Sigmoid colon (tissue), 7 donors: Measurements from ENCODE around the gene RAB3D. TPM values are rescaled to one million over a fixed set of nuclear protein-coding genes. Genes with fewer than 3 reads are reported as not detected.

Source experiments
- DNase-seq: peaks from one replicate; pipeline ENCODE4 v3.0.0-alpha.2; 2019
- H3K27ac ChIP-seq, 4 donors: fragments of 200-600 bp; sonication (generic); one replicate each; pipeline ENCODE4 v1.5.1; 2016 to 2019; ENCODE audit warnings: mild to moderate bottlenecking in 1 of 4
- H3K27me3 ChIP-seq, 3 donors: fragments of 200-600 bp; sonication (generic); one replicate each; pipeline ENCODE4 v1.5.1; 2019; ENCODE audit warnings: mild to moderate bottlenecking in 1 of 3
- H3K36me3 ChIP-seq, 4 donors: fragments of 200-600 bp; sonication (generic); one replicate each; pipeline ENCODE4 v1.5.1; 2016 to 2019
- H3K4me1 ChIP-seq, 4 donors: fragments of 200-600 bp; sonication (generic); one replicate each; pipeline ENCODE4 v1.5.1; 2017 to 2019
- H3K4me3 ChIP-seq, 4 donors: fragments of 200-600 bp; sonication (generic); one replicate each; pipeline ENCODE4 v1.5.1; 2017 to 2019; ENCODE audit warnings: mild to moderate bottlenecking in 2 of 4, moderate library complexity in 1 of 4
- H3K9me3 ChIP-seq, 4 donors: fragments of 200-600 bp in 3 of 4; sonication (generic) in 3 of 4; one replicate each; pipeline versions ENCODE4 v1.5.1 to v1.6.1; 2013 to 2019
- EP300 ChIP-seq, 4 donors: sonication (generic); formaldehyde crosslinking; IDR thresholded peaks; one replicate each; pipeline ENCODE4 v1.6.1; 2017; ENCODE audit warnings: antibody characterized with exemption in 4 of 4
- POLR2A ChIP-seq, 2 donors: fragments of 450-650 bp; IDR thresholded peaks; one replicate each; pipeline ENCODE4 v1.6.1; 2016; ENCODE audit warnings: antibody characterized with exemption in 2 of 2, mild to moderate bottlenecking in 2 of 2, moderate library complexity in 2 of 2
- POLR2AphosphoS5 ChIP-seq, 4 donors: sonication (generic); formaldehyde crosslinking; IDR thresholded peaks; one replicate each; pipeline ENCODE4 v1.6.1; 2017; ENCODE audit warnings: antibody characterized with exemption in 4 of 4
- WGBS, 2 donors: extraction: QIAGEN DNeasy Blood & Tissue Kit; methylation state at CpG; one replicate each; pipeline ENCODE4 v1.1.7; 2013; 5-methylcytosine and 5-hydroxymethylcytosine counted together
- intact Hi-C: fragments of 100-400 bp; cut with DNase I; formaldehyde crosslinking; loops from one replicate; pipeline ENCODE4 v1.15.1; 2023
- polyA plus RNA-seq, 3 donors: library from polyadenylated mRNA; stranded (reverse); fragments of 200-250 nt; gene quantifications; one replicate each; pipeline ENCODE4 v1.2.3, GENCODE V29; 2013
- total RNA-seq, 4 donors: library from RNA; depleted of rRNA; stranded (reverse); fragments of >200 nt; gene quantifications; one replicate each; pipeline ENCODE4 v1.1.0, GENCODE V29; 2016
- TF ChIP-seq, protein P1 (sequence below), 4 experiments: fragments of 450-650 bp in 3 of 4; fragments of 200-600 bp in 1 of 4; IDR thresholded peaks; one replicate each; pipeline ENCODE4 v1.5.1; 2016 to 2019; ENCODE audit warnings: antibody characterized with exemption in 4 of 4, mild to moderate bottlenecking in 3 of 4, moderate library complexity in 2 of 4
- donor health status: healthy with polysubstance abuse.
- donor health status: Bipolar disorder and iron deficiency.
- donor health status: healthy.

Gene RAB3D
- total and polyA plus RNA-seq, 7 donors, result 6.6 to 27.7 (median 16.0) TPM

GRCh38 chr19:11293433-11294389 lies 45.7 kb downstream of the RAB3D start:
- Histone ChIP-seq H3K4me3 (peak overlapping the region in 3 of 4 donors; percentile 22 to 34 (median 31)), H3K4me1 (peaks cover 0 to 10% (median 7%) of the 10 kb centered on the region in 4 donors), H3K36me3 (no peaks in the 10 kb centered on the region), H3K27me3 (no peaks in the 10 kb centered on the region), H3K9me3 (no peaks in the 10 kb centered on the region), H3K27ac (peak overlapping the region; percentile 40 to 65 (median 56))
- intact Hi-C loops, result loop anchor here (1.0 to 5.0 kb wide), 5 partner anchors 44 to 294 kb away; partner anchors contain the start of genes EPOR and RAB3D
- DNase-seq, result peak; percentile 96
- TF ChIP-seq EP300 (IDR thresholded peaks at IDR 0.05) (peak in 1 of 4 donors; percentile 3), POLR2AphosphoS5 (IDR thresholded peaks at IDR 0.05) (peak in 3 of 4 donors; percentile 21 to 56 (median 50)), POLR2A (IDR thresholded peaks at IDR 0.05) (no peak)
- TF ChIP-seq, protein P1, sequence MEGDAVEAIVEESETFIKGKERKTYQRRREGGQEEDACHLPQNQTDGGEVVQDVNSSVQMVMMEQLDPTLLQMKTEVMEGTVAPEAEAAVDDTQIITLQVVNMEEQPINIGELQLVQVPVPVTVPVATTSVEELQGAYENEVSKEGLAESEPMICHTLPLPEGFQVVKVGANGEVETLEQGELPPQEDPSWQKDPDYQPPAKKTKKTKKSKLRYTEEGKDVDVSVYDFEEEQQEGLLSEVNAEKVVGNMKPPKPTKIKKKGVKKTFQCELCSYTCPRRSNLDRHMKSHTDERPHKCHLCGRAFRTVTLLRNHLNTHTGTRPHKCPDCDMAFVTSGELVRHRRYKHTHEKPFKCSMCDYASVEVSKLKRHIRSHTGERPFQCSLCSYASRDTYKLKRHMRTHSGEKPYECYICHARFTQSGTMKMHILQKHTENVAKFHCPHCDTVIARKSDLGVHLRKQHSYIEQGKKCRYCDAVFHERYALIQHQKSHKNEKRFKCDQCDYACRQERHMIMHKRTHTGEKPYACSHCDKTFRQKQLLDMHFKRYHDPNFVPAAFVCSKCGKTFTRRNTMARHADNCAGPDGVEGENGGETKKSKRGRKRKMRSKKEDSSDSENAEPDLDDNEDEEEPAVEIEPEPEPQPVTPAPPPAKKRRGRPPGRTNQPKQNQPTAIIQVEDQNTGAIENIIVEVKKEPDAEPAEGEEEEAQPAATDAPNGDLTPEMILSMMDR (IDR thresholded peaks at IDR 0.05), result peak; percentile 98 to 99 (median 98)
- 2 to 6% methylated on average over 41 of the region's 41 CpGs for WGBS, 2 donors

- WGBS, 2 donors, result 55 to 81% methylated on average over 1 of the region's 1 CpG
- no peak for TF ChIP-seq POLR2AphosphoS5 (IDR thresholded peaks at IDR 0.05)
- TF ChIP-seq, protein P1 (IDR thresholded peaks at IDR 0.05), result no peak
- Histone ChIP-seq H3K9me3 (no peaks in the 10 kb centered on the region), H3K36me3 (no peaks in the 10 kb centered on the region), H3K4me1 (peaks cover 0 to 10% (median 7%) of the 10 kb centered on the region in 4 donors), H3K4me3 (no peak overlapping the region), H3K27ac (no peak overlapping the region), H3K27me3 (no peaks in the 10 kb centered on the region)
- intact Hi-C loops, result loop anchor here (5.0 kb wide), 3 partner anchors 45 to 295 kb away; partner anchors contain the start of genes EPOR and RAB3D
- DNase-seq, result no peak
Observed at GRCh38 chr19:11291991-11292390, 47.5 kb downstream of the RAB3D start.

DNA sequence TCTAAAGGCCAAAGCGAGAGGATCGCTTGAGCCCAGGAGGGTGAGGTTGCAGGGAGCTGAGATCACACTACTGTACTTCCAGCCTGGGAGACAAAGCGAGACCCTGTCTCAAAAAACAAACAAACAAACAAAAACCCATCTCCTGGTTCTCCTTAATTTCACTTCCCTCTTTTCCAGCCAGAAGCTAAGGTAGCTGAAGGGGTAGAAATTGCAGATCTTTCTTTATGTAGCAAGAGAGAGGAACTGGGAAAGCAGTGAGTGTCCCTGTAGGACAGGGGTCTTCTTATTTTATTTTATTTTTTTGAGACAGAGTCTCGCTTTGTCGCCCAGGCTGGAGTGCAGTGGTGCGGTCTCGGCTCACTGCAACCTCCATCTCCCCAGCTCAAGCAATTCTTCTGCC lies 48.0 kb downstream of the RAB3D start:
- no peak for TF ChIP-seq POLR2AphosphoS5 (IDR thresholded peaks at IDR 0.05)
- no peak for TF ChIP-seq EP300 (IDR thresholded peaks at IDR 0.05)
- TF ChIP-seq POLR2A (IDR thresholded peaks at IDR 0.05), result no peak
- TF ChIP-seq, protein P1 (IDR thresholded peaks at IDR 0.05), result no peak

GRCh38 chr19:11290256-11290655 lies 49.2 kb downstream of the RAB3D start:
- intact Hi-C loops, result loop anchor here (5.0 kb wide), 3 partner anchors 47 to 297 kb away; partner anchors contain the start of genes EPOR and RAB3D
- Histone ChIP-seq H3K36me3 (no peaks in the 10 kb centered on the region), H3K27ac (no peak overlapping the region), H3K9me3 (no peaks in the 10 kb centered on the region), H3K4me1 (peaks cover 0 to 10% (median 7%) of the 10 kb centered on the region in 4 donors), H3K4me3 (no peak overlapping the region), H3K27me3 (no peaks in the 10 kb centered on the region)
- DNase-seq, result no peak
- WGBS, 2 donors, result 45 to 72% methylated on average over 4 of the region's 4 CpGs
- TF ChIP-seq EP300 (IDR thresholded peaks at IDR 0.05) (no peak), POLR2A (IDR thresholded peaks at IDR 0.05) (no peak), POLR2AphosphoS5 (IDR thresholded peaks at IDR 0.05) (no peak)
- TF ChIP-seq, protein P1 (IDR thresholded peaks at IDR 0.05), result no peak

More for the DNA sequence above, 48.0 kb downstream of the RAB3D start:
- WGBS, 2 donors, result 93 to 94% methylated on average over 7 of the region's 7 CpGs
- intact Hi-C loops, result loop anchor here (5.0 kb wide), 3 partner anchors 46 to 296 kb away; partner anchors contain the start of genes EPOR and RAB3D
- no peaks in the 10 kb centered on the region for H3K27me3 ChIP-seq
- H3K9me3 ChIP-seq, result no peaks in the 10 kb centered on the region
- DNase-seq, result no peak
- no peak overlapping the region for H3K27ac ChIP-seq
- no peak overlapping the region for H3K4me3 ChIP-seq
- no peaks in the 10 kb centered on the region for H3K36me3 ChIP-seq
- peaks cover 0 to 10% (median 7%) of the 10 kb centered on the region in 4 donors for H3K4me1 ChIP-seq
